GM23338 (cell line): ENCODE data around the gene IL24. TPM values are rescaled to one million over a fixed set of nuclear protein-coding genes. Genes with fewer than 3 reads are reported as not detected.

Source experiments
- ATAC-seq: fragments of 200-7000 bp; cut with Tn5 transposase; 3 replicates; pipeline ENCODE4 v1.9.1; 2020
- DNase-seq: peaks from one replicate; pipeline ENCODE4 v3.0.0-alpha.2; 2015; ENCODE audit warnings: low spot score
- H2AFZ ChIP-seq: fragments of 200-600 bp; sonication (generic); 2 replicates; pipeline ENCODE4 v1.8.0; 2016; ENCODE audit warnings: antibody characterized with exemption, mild to moderate bottlenecking, moderate library complexity
- H3F3A ChIP-seq: fragments of 200-600 bp; sonication (generic); replicated peaks from 2 replicates; pipeline ENCODE4 v1.8.0; 2017; ENCODE audit warnings: antibody characterized with exemption, mixed run types, low read depth
- H3K27ac ChIP-seq: fragments of 200-600 bp; sonication (generic); 2 replicates; pipeline ENCODE4 v1.6.1; 2016; ENCODE audit warnings: low read depth
- H3K27me3 ChIP-seq: fragments of 200-600 bp; sonication (generic); 2 replicates; pipeline ENCODE4 v1.8.0; 2016; ENCODE audit warnings: mild to moderate bottlenecking, mixed run types, moderate library complexity; ENCODE audit not compliant: insufficient read depth
- H3K36me3 ChIP-seq: fragments of 200-600 bp; sonication (generic); 2 replicates; pipeline ENCODE4 v1.8.0; 2016; ENCODE audit warnings: mild to moderate bottlenecking; ENCODE audit not compliant: insufficient read depth
- H3K4me1 ChIP-seq: fragments of 200-600 bp; sonication (generic); 2 replicates; pipeline ENCODE4 v1.8.0; 2016; ENCODE audit warnings: mild to moderate bottlenecking, moderate library complexity; ENCODE audit not compliant: insufficient read depth
- H3K4me2 ChIP-seq: fragments of 200-600 bp; sonication (generic); 2 replicates; pipeline ENCODE4 v1.7.1; 2017; ENCODE audit warnings: mixed run types
- H3K4me3 ChIP-seq: fragments of 200-600 bp; sonication (generic); 2 replicates; pipeline ENCODE4 v1.6.1; 2016; ENCODE audit warnings: mixed run types
- H3K79me2 ChIP-seq: fragments of 200-600 bp; sonication (generic); replicated peaks from 2 replicates; pipeline ENCODE4 v1.8.0; 2017; ENCODE audit warnings: mild to moderate bottlenecking; ENCODE audit not compliant: insufficient read depth
- H3K9me2 ChIP-seq: fragments of 200-600 bp; sonication (generic); 2 replicates; pipeline ENCODE4 v1.8.0; 2017; ENCODE audit not compliant: insufficient read depth
- H4K20me1 ChIP-seq: fragments of 200-600 bp; sonication (generic); replicated peaks from 2 replicates; pipeline ENCODE4 v1.8.0; 2017; ENCODE audit warnings: mild to moderate bottlenecking; ENCODE audit not compliant: insufficient read depth
- H3K27ac Mint-ChIP-seq: 2 replicates; pipeline ENCODE4 v1.8.0; 2020; ENCODE audit warnings: inconsistent platforms, mild to moderate bottlenecking, moderate library complexity, mixed read lengths
- H3K27me3 Mint-ChIP-seq: 3 replicates; pipeline ENCODE4 v1.8.0; 2022; ENCODE audit warnings: low read depth, mild to moderate bottlenecking, moderate library complexity, mixed read lengths, inconsistent platforms; ENCODE audit not compliant: insufficient read depth, poor library complexity
- H3K36me3 Mint-ChIP-seq: 3 replicates; pipeline ENCODE4 v1.8.0; 2021; ENCODE audit warnings: low read depth, mild to moderate bottlenecking, inconsistent platforms, moderate library complexity, mixed read lengths
- H3K4me1 Mint-ChIP-seq: 3 replicates; pipeline ENCODE4 v1.8.0; 2020; ENCODE audit warnings: mild to moderate bottlenecking, inconsistent platforms, mixed read lengths
- H3K4me3 Mint-ChIP-seq: 3 replicates; pipeline ENCODE4 v1.8.0; 2021; ENCODE audit warnings: moderate library complexity, mild to moderate bottlenecking, inconsistent platforms, mixed read lengths
- H3K9me3 Mint-ChIP-seq: 3 replicates; pipeline ENCODE4 v1.8.0; 2020; ENCODE audit warnings: moderate library complexity, mild to moderate bottlenecking, inconsistent platforms, mixed read lengths
- CREB1 ChIP-seq: fragments of 250-450 bp; sonication (Bioruptor Pico); IDR thresholded peaks from 2 replicates; pipeline ENCODE4 v1.5.0; 2020; ENCODE audit warnings: low read depth, mild to moderate bottlenecking, moderate library complexity
- EZH2 ChIP-seq: fragments of 200-600 bp; sonication (generic); IDR thresholded peaks from one replicate; pipeline ENCODE4 v1.8.0; 2017; ENCODE audit warnings: antibody characterized with exemption, mild to moderate bottlenecking, low read depth; ENCODE audit not compliant: unreplicated experiment
- JUNB ChIP-seq: IDR thresholded peaks from one replicate; pipeline ENCODE4 v1.6.1; 2016; ENCODE audit warnings: antibody characterized with exemption; ENCODE audit not compliant: unreplicated experiment
- NANOG ChIP-seq: IDR thresholded peaks from 2 replicates; pipeline ENCODE4 v1.6.1; 2016; ENCODE audit warnings: antibody characterized with exemption, borderline replicate concordance
- POLR2AphosphoS5 ChIP-seq: IDR thresholded peaks from 2 replicates; pipeline ENCODE4 v1.6.1; 2016; ENCODE audit warnings: antibody characterized with exemption, low read depth
- ZNF462 ChIP-seq: fragments of 250-450 bp; sonication (Bioruptor Pico); IDR thresholded peaks from 2 replicates; pipeline ENCODE4 v1.5.0; 2020; ENCODE audit warnings: mild to moderate bottlenecking, moderate library complexity
- polyA plus RNA-seq: library from polyadenylated mRNA; unstranded; fragments of >200 nt; fragmentation: Nextera tagmentation; extraction: Ambion mirVana; gene quantifications from 2 replicates; pipeline ENCODE4 v1.2.1, GENCODE V29; 2016
- total RNA-seq: library from RNA; depleted of rRNA; stranded (reverse); fragments of >200 nt; shearing (Covaris generic); gene quantifications from 2 replicates; pipeline ENCODE4 v1.2.3, GENCODE V29; 2014

The IL24 gene
- total and polyA plus RNA-seq, 2 experiments from 2014 or later: not detected

GRCh38 chr1:206921772-206922265, 24.6 kb downstream of the IL24 start, which contains the start of gene FCMR (continued):
- TF ChIP-seq ZNF462: no peak
- TF ChIP-seq JUNB: no peak
- no peak for TF ChIP-seq EZH2
- no peak for TF ChIP-seq CREB1
- no peak for TF ChIP-seq POLR2AphosphoS5

GRCh38 chr1:206922524-206922923, 25.3 kb downstream of the IL24 start:
- no peaks in the 10 kb centered on the region for H3K36me3 Mint-ChIP-seq
- Histone ChIP-seq H3K4me1 (no peaks in the 10 kb centered on the region), H2AFZ (no peak overlapping the region), H4K20me1 (no peaks in the 10 kb centered on the region), H3K4me3 (no peak overlapping the region), H3K27ac (no peak overlapping the region), H3F3A (no peaks in the 10 kb centered on the region), H3K9me2 (no peaks in the 10 kb centered on the region), H3K79me2 (no peaks in the 10 kb centered on the region), H3K4me2 (no peak overlapping the region), H3K27me3 (no peaks in the 10 kb centered on the region), H3K36me3 (no peaks in the 10 kb centered on the region)
- no peak overlapping the region for H3K4me3 Mint-ChIP-seq
- DNase-seq: no peak
- H3K4me1 Mint-ChIP-seq: no peaks in the 10 kb centered on the region
- no peaks in the 10 kb centered on the region for H3K9me3 Mint-ChIP-seq
- ATAC-seq: no peak
- H3K27me3 Mint-ChIP-seq: peaks cover 2% of the 10 kb centered on the region
- no peak overlapping the region for H3K27ac Mint-ChIP-seq
- no peak for TF ChIP-seq CREB1
- TF ChIP-seq NANOG: no peak
